Measurements from ENCODE around the gene NECTIN1. TPM values are rescaled to one million over a fixed set of nuclear protein-coding genes. Genes with fewer than 3 reads are reported as not detected.
A peak's percentile ranks its signal among the peaks of the same experiment; 100 is the strongest.

The NECTIN1 gene
- total RNA-seq, 1 experiment from 2014 or later, result 61.7 TPM

DNA sequence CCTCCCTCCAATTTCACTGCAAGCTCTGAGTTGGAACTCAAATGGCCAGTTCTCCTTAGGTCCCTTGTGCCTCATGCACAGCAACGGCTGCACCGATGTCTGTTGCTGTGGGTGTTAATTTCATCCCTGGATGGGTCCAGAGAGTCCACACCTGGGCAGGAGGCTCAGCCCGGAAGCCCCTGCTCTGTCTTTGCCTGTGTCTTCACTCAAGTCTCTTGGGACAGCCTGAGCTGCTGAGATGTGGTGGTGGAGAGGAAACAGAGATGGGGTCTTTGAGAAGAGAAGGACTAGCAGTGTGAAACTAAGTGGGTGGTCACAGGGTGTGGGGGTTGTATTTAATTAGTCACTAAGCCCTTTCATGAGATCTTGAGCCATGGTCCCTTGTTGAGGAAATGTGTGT is 109.3 kb downstream of the NECTIN1 start:
- H3K9me3 ChIP-seq (replicated peaks), result no peaks in the 10 kb centered on the region
- no peak overlapping the region for H3K27ac ChIP-seq
- H3K4me1 ChIP-seq, result peaks cover 48% of the 10 kb centered on the region
- H3K27me3 ChIP-seq, result no peaks in the 10 kb centered on the region
- no peak overlapping the region for H3K4me3 ChIP-seq
- H3K36me3 ChIP-seq, result no peaks in the 10 kb centered on the region
- DNase-seq, result no peak

DNA sequence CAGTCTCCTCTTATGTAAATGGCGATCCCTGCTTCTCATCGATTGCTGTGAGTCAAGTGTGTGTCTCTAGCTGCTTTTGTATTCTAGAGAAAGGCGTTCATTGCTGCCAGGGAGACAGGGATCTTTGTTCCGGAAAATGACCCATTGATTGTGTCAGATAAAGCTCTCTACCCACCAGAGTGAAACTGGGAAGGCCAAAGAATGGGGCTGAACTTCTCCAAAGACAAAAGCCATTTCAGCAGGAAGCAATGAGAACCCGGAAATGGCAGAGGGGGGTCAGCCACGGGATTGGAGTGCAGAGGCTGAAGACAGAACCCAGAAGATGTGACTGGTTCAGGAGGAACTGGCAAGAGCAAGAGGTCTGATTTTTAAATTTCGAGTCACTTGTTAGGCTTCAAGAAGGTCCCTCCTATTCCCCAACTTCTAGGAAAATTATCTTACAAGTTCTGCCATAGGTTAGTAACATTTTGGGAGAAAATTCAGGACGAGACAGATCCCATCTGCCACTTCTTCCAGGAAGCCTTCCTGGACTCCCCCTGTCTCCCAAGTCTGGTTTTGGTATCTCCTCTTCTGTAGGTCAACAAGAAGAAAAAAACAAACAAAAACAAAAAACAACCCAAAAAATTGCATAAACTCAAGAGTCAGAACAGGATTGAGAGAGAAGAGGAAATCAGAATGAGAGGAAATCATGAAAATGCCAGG is 110.6 kb downstream of the NECTIN1 start:
- H3K36me3 ChIP-seq, result no peaks in the 10 kb centered on the region
- peaks cover 45% of the 10 kb centered on the region for H3K4me1 ChIP-seq
- H3K27ac ChIP-seq, result no peak overlapping the region
- H3K27me3 ChIP-seq, result no peaks in the 10 kb centered on the region
- H3K4me3 ChIP-seq, result no peak overlapping the region
- DNase-seq, result no peak
- no peaks in the 10 kb centered on the region for H3K9me3 ChIP-seq (replicated peaks)

DNA sequence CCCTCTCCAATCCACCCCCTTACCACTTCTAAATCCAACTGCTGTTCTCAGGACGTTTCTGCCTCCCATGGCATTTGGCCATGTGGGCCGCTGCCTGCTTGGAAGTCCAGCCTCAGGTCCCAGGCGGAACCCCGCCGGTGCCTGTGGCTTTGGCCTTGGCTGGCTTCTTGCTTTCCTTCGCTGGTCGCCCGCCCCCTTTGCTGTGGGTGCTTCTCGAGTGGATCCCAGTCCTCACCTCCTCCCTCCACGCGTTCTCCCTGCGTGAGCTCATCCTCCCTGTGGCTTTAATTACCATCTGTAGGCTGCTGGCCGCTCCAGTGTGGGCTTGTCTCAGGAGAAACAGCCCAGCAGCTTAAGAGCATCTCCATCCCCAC is 111.7 kb downstream of the NECTIN1 start:
- Histone ChIP-seq H3K36me3 (no peaks in the 10 kb centered on the region), H3K4me3 (no peak overlapping the region), H3K4me1 (peaks cover 41% of the 10 kb centered on the region), H3K27ac (peak overlapping the region; percentile 51), H3K9me3 (replicated peaks) (no peaks in the 10 kb centered on the region), H3K27me3 (no peaks in the 10 kb centered on the region)
- peak in 1 of 2 experiments; percentile 49 for DNase-seq

DNA sequence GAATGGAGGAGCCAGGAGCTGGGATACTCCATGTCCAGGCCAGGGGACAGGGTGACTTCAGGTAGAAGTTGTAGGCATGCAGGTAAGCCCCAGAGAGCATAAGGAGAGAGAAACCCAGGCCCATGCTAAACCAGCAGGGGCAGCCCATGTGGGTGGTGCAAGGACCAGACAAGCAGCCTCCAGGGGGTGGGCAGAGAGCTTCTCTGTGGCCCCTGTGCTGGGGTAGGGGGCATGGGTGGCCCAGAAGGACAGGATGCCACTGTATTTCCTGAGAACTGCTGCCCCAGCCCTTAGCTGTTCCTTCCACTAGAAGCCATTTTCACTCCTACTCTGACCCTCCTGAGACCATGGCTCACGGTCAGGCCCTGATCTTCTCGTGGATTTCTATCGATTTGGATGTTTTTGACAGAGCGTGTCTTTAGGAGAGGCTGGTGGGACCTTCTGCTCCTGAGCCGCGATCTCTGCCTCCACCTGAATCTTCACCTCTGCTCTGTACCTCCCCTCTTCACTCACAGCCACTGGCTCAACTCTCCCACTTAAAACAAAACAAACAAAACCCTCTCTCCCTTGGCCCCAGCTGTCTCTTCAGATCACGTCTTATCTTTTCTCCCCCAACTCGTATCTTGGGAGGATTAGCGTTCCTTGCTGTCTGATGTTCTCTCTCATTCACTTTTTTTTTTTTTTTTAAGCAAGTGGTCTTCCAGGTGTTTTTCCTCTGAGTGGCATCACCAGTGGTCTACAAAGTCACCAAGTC is 112.2 kb downstream of the NECTIN1 start:
- H3K27me3 ChIP-seq, result no peaks in the 10 kb centered on the region
- H3K36me3 ChIP-seq, result no peaks in the 10 kb centered on the region
- H3K4me3 ChIP-seq, result no peak overlapping the region
- peak in 1 of 2 experiments; percentile 60 for DNase-seq
- peaks cover 41% of the 10 kb centered on the region for H3K4me1 ChIP-seq
- H3K9me3 ChIP-seq (replicated peaks), result no peaks in the 10 kb centered on the region
- H3K27ac ChIP-seq, result peak overlapping the region; percentile 51

DNA sequence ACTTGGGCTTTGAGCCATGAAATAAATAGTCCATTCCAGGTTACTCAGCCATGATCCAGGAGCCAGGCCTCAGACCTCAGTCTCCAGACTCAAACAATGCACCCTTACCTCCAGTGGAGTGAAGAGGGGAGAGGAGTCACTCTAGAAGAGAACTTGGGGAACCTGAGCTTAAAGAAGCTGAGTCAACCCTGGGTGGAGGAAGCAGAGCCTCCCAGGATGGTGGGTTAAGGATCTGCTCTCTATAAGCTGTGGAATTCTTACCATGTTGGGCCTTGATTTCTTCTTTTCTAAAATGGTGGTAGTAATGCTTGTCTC is 113.2 kb downstream of the NECTIN1 start:
- no peak for DNase-seq
- Histone ChIP-seq H3K27ac (peak overlapping the region; percentile 34; the same call in 1 of the 2 replicates), H3K9me3 (replicated peaks) (no peaks in the 10 kb centered on the region)

DNA sequence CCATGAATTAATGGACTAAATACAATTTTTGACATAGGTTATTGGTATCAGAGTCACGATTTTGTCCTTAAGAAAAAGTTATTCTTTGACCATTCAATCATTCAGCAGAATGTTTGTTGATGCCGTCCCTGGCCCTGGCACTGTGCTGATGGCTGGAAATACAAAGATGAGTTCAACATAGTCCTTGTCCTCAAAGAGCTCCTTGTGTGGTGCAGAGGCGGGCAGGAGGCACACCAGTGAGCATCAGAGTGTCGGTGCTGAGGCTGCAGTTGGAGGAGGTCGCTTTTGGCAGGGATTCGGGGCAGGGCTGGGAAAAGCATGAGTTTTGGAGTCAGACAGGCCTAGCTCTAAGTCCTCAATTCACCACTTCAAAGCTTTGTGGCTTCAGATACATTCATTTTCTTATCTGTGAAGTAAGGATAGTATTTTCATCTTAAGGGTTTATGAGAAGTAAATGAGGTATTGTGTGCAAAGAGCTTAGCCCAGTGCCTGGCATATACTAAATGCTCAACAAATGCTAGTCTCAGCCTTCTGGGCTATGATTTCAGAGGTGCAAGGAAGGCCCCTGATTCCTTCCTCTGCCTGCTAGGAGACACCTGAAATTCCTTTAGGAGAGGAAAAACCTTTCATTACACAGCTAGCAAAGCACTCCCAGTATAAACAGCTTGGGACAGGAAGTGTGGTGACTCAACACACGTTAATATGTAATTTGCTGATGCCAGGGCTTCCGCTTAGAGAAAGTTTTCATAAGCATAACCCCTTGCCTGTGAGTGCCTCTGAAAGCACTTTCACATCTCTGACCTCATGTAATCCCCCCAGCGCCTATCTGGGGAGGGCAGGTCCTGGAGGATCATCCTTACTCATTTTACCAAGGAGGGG is 113.8 kb downstream of the NECTIN1 start:
- no peaks in the 10 kb centered on the region for H3K9me3 ChIP-seq (replicated peaks)
- H3K27me3 ChIP-seq, result no peaks in the 10 kb centered on the region
- H3K4me1 ChIP-seq, result peaks cover 41% of the 10 kb centered on the region
- H3K4me3 ChIP-seq, result no peak overlapping the region
- H3K27ac ChIP-seq, result peak overlapping the region; percentile 34; the same call in 1 of the 2 replicates
- no peaks in the 10 kb centered on the region for H3K36me3 ChIP-seq
- peak in 1 of 2 experiments; percentile 42 for DNase-seq

More for the DNA sequence above, 113.2 kb downstream of the NECTIN1 start:
- H3K4me3 ChIP-seq, result no peak overlapping the region
- H3K36me3 ChIP-seq, result no peaks in the 10 kb centered on the region
- H3K27me3 ChIP-seq, result no peaks in the 10 kb centered on the region
- H3K4me1 ChIP-seq, result peaks cover 41% of the 10 kb centered on the region

DNA sequence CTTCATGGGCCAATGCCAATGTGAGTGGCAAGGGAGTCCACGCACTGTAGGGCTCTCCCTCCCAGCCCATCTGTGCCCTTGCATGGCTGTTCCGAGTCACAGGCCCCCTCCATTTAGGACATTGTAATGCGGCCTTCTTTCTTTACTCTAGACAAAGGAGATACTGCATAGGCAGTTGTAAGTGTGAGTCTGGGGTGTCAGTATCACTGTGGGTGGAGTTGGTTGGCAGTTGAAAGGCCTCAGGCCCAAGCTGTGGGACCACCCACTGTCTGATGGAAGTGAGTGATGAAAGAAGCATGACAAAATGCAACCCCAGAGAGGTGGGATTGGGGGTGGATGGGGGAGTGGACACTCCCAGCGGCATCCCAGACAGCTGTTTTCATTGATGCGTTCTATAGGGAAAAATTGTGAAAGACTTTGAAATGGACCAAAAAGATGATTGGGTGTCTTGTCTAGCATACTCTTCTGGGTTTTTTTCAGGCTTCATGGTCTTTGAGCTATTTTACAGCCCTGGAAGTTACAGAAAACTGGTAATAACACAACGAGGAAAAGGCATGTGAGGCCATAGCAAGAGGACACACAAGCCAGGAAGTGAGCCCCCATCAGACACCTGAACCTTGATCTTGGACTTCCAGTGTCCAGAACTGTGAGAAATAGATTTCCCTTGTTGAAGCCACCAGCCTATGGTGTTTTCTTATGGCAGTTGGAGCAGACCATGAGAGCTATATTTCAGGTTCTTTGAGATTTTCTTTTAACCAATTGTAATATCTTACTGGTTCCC is 114.6 kb downstream of the NECTIN1 start:
- no peaks in the 10 kb centered on the region for H3K36me3 ChIP-seq
- DNase-seq, result peak; percentile 59 to 68
- H3K4me1 ChIP-seq, result peaks cover 41% of the 10 kb centered on the region
- peak overlapping the region; percentile 32; the same call in 1 of the 2 replicates for H3K27ac ChIP-seq
- H3K27me3 ChIP-seq, result no peaks in the 10 kb centered on the region
- no peaks in the 10 kb centered on the region for H3K9me3 ChIP-seq (replicated peaks)
- no peak overlapping the region for H3K4me3 ChIP-seq

DNA sequence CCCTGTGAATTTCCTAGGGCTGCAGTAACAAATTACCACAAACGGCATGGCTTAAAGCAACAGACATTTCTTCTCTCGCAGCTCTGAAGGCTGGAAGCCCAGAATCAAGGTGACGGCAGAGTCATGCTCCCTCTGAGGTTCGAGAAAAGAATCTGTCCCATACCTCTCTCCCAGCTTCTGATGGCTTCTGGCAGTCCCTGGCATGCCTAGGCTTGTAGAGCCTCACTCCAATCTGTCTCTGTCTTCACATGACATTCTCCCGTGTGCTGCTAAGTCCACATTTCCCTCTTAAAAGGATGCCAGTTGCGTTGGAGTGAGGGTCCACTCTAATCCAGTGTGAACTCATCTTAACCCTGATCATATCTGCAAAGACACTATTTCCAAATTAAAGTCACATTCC is 116.2 kb downstream of the NECTIN1 start:
- peaks cover 40% of the 10 kb centered on the region for H3K4me1 ChIP-seq

DNA sequence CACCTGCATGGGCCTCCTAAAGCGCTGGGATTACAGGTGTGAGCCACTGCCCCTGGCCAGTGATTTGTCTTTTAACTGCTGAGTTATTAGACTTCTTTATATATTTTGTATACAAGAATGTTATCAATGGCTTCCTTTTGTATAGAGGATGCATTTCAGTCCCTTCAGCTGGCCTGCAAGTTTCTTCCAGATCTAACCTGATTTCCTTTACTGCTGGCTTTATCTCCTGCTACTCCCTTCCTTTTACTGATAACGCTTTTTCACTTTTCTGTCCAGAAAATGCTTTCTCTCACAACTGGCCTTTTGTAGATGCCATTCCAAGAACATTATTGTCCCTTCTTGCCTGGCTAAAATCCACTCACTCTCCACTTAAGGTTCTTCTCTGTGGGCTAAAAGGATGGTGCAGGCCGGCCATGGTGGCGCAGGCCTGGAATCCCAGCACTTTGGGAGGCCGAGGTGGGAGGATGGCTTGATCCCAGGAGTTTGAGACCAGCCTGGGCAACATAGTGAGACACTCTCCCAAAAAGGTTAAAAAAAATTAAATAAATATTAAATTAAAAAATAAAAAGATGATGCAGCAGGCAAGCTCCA is 118.1 kb downstream of the NECTIN1 start:
- Histone ChIP-seq H3K27ac (no peak overlapping the region), H3K36me3 (no peaks in the 10 kb centered on the region), H3K4me3 (no peak overlapping the region), H3K4me1 (peaks cover 24% of the 10 kb centered on the region), H3K27me3 (no peaks in the 10 kb centered on the region), H3K9me3 (replicated peaks) (no peaks in the 10 kb centered on the region)
- no peak for DNase-seq

More for the DNA sequence above, 116.2 kb downstream of the NECTIN1 start:
- Histone ChIP-seq H3K9me3 (replicated peaks) (no peaks in the 10 kb centered on the region), H3K4me3 (no peak overlapping the region), H3K27me3 (no peaks in the 10 kb centered on the region), H3K36me3 (no peaks in the 10 kb centered on the region), H3K27ac (no peak overlapping the region)
- no peak for DNase-seq

DNA sequence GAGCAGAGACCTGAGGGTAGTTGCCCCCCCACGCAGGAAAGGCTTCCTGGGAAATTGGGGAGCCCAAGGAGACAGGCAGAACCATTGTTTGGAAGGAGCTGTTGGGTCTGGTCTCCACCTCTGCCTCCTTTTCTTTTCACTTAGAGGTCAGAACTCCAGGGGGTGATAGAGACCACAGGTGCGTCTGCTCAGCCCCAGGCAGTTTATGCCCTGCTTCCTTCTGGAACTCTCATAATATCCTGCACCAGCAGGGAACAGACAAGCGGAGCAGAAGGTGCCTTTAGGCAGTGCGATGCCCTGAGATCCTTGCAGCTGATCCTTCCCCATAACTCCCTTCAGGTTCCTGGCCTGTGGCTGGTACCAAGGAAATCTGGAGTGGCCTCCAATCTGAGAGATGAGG is 120.2 kb downstream of the NECTIN1 start:
- H3K36me3 ChIP-seq, result no peaks in the 10 kb centered on the region

DNA sequence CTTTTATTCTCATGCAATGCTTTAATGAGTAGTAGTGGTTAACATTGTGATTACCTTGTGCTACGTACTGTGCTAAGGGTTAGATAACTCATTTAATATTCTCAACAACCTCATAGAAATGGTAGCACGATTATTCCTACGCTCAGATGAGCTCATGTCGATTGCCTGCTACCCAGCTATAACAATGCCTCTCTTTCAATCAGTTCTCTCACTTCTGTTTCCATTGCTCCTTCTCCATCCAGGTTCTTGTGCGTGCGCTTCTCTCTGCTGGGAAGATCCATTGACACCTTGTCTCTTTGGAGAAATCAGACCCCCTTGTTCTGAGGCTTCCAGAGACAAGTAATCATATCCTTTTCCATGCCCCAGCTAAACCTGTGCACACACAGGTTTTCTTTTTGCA is 120.8 kb downstream of the NECTIN1 start:
- Histone ChIP-seq H3K4me1 (0 out of 2 replicates have a peak, but pooled peaks cover 2% of the 10 kb centered on the region), H3K27ac (no peak overlapping the region), H3K9me3 (replicated peaks) (no peaks in the 10 kb centered on the region), H3K27me3 (no peaks in the 10 kb centered on the region), H3K4me3 (no peak overlapping the region), H3K36me3 (no peaks in the 10 kb centered on the region)
- DNase-seq, result no peak

More for the DNA sequence above, 120.2 kb downstream of the NECTIN1 start:
- H3K9me3 ChIP-seq (replicated peaks), result no peaks in the 10 kb centered on the region
- no peaks in the 10 kb centered on the region for H3K27me3 ChIP-seq
- peak in 1 of 2 experiments; percentile 52 for DNase-seq
- H3K27ac ChIP-seq, result no peak overlapping the region
- H3K4me3 ChIP-seq, result no peak overlapping the region
- H3K4me1 ChIP-seq, result peaks cover 2% of the 10 kb centered on the region; the same call in 1 of the 2 replicates

DNA sequence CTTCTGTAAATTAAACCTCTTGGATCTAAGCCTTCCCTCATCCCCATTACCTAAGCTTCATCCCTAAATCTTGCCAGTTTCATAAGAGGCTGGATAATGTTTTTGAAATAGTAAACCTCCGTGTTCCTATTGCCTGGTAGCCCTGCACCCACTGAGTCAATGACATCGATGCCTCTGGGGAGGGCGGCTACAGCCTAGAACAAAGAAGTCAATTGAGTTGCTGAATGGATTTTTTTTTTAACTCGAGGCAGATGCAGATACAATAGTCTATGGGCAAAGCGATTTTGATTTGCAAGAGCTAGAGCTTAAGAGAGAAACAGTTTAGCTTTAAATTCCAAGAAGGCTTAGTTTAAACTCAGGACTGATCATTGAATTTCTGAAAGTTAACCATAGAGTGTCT is 121.3 kb downstream of the NECTIN1 start:
- 0 out of 2 replicates have a peak, but pooled peaks cover 2% of the 10 kb centered on the region for H3K4me1 ChIP-seq
- no peak overlapping the region for H3K27ac ChIP-seq
- H3K36me3 ChIP-seq, result no peaks in the 10 kb centered on the region
- H3K27me3 ChIP-seq, result no peaks in the 10 kb centered on the region
- H3K9me3 ChIP-seq (replicated peaks), result no peaks in the 10 kb centered on the region
- no peak for DNase-seq
- H3K4me3 ChIP-seq, result no peak overlapping the region

DNA sequence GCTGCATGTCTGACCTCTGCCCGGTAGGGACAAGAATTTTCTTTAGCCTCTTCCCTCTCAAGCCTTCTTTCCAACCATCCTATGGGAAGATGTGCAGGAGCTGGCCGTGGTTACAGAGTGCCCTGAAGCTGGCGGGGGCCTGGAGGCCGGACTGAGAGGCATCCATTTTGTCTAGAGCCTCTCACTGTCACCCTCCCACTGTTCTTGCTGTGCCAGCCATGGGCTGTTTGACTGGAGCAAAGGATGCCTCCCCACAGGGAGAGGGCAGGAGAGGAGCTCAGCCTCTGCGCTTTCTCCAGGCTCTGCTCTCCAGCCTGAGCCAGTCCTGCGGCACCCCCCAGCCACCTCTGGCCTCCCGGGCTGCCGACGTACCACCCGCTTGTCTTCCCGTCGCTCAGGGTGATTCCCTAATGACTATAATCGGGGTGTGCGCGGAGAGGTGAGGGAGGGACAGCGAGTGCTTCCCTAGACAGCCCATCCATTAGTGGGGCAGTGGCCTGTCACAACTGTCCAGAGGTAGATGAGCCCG is 123.8 kb downstream of the NECTIN1 start:
- no peak overlapping the region for H3K27ac ChIP-seq

More for the DNA sequence above, 123.8 kb downstream of the NECTIN1 start:
- Histone ChIP-seq H3K9me3 (replicated peaks) (no peaks in the 10 kb centered on the region), H3K36me3 (no peaks in the 10 kb centered on the region), H3K4me1 (0 out of 2 replicates have a peak, but pooled peaks cover 2% of the 10 kb centered on the region), H3K27me3 (no peaks in the 10 kb centered on the region), H3K4me3 (no peak overlapping the region)
- DNase-seq, result no peak
